GM19324 (cell line): ENCODE results near the gene CPED1.

Experiments used
- ATAC-seq: cut with Tn5 transposase; IDR thresholded peaks from one replicate; pipeline ENCODE4 v1.9.1; 2021; ENCODE audit warnings: mild to moderate bottlenecking, moderate library complexity; ENCODE audit not compliant: unreplicated experiment, low FRiP score

Gene CPED1

GRCh38 chr7:120988591-120989256 lies at the start of gene CPED1:
TSS of gene CPED1 (plus strand) at chr7:120988711. CDS start at chr7:120989622, 911 bp downstream.
- peak; percentile 66 for ATAC-seq

DNA sequence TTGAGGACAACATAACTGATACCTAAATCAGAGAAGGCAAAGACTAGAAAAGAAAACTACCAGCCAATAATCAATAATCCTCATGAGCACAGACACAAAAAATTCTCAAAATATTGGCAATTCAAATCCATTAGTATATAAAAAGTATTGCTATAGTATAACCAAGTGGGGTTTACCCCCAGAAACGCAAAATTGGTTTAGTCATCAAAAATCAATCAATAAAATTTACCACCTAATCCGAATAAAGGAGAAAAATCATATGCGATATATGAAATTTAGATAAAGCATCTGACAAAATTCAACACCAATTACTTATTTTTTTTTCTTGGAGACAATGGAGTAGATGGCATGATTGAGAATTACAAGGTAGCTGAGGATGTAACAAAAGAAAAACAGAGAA lies 49.2 kb upstream of the CPED1 start:
- ATAC-seq: no peak

DNA sequence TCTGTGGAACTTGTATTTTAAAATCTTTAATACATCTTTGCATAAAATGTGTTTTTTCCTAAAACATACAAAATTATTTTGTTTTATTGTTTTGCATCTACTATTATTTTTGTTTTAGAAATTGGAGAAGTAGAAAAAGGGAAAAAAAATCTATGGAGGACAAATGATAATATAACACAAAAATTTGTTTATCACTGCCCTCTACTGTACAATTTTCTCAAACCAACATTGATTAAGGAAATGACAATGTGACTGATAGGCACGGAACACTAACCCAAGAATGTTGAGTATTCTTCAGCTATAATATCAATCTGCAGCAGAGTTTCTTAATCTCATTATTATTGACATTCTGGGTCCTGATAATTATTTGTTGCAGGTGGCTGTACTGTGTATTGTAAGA lies 47.4 kb upstream of the CPED1 start:
- no peak for ATAC-seq

DNA sequence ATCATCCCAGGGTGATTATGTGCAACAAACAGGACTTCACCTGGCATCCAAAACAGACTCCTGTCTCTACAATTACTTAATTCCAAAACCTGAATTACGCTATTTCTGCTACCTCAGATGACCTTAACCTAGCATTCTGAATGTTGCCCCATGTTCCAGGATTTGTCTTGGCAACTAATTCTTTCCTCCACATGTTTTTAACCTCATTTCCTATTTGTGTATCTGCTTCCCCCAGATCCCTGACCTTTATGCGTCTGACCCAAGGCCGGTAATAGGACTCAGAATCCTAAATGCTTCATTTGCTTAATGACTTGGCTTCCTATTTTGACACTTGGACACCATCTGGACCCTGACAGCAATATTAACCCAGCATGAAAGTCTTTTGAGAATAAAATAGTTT lies 46.7 kb upstream of the CPED1 start:
- no peak for ATAC-seq

DNA sequence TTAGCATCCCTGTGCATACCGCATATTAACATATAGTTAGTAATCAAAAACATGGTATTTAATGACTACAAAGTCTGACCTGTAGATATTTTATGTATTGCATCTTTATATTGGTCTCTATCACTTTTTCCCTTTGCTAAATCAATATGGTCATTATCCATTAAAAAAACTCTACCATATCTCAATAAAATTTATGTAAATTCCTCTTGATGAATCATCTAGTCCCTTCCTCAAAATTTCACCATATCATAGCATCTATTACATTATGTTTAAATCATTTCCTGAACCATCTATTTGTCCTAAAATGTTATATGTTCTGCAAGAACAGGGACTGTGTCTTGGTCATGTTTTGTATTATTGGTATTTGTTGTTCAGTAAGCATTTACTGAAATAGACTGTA lies 45.6 kb upstream of the CPED1 start:
- no peak for ATAC-seq

- ATAC-seq: no peak
Measured at GRCh38 chr7:120944826-120945562, 43.5 kb upstream of the CPED1 start.

GRCh38 chr7:120947980-120948379 lies 40.5 kb upstream of the CPED1 start:
- no peak for ATAC-seq

- ATAC-seq: no peak
Measured at GRCh38 chr7:120949393-120949911, 39.1 kb upstream of the CPED1 start.

- ATAC-seq: no peak
Measured at GRCh38 chr7:120949998-120950538, 38.4 kb upstream of the CPED1 start.

- peak; percentile 99 for ATAC-seq
Measured at GRCh38 chr7:120950539-120951308, 37.8 kb upstream of the CPED1 start, which contains the start of gene ING3. TSS of gene ING3 (plus strand) at chr7:120950777. CDS start at chr7:120950897, 120 bp downstream.

GRCh38 chr7:120951309-120951699 lies 37.2 kb upstream of the CPED1 start:
- no peak for ATAC-seq

GRCh38 chr7:120951826-120952225 lies 36.7 kb upstream of the CPED1 start:
- no peak for ATAC-seq

GRCh38 chr7:120955577-120956149 lies 32.8 kb upstream of the CPED1 start:
- ATAC-seq: no peak

GRCh38 chr7:120959929-120960484 lies 28.5 kb upstream of the CPED1 start:
- no peak for ATAC-seq

DNA sequence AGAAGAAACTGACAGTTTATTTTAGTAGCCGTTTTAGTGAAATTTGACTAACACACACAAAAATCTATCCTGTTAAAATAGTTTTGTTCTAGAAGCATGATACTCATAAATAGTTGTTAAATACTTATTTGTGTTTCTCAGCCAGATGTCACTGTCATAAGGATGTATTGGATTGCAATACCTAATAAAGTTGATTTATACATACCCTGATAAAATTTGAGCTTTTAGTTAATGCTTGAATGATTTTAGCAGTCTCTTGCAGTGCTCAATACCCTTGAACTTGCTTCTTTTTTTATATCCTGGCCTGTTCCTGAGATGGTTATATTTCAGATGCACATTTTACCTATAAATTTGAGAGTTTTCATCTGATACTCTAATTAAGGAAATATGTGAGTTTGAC lies 27.8 kb upstream of the CPED1 start:
- no peak for ATAC-seq

DNA sequence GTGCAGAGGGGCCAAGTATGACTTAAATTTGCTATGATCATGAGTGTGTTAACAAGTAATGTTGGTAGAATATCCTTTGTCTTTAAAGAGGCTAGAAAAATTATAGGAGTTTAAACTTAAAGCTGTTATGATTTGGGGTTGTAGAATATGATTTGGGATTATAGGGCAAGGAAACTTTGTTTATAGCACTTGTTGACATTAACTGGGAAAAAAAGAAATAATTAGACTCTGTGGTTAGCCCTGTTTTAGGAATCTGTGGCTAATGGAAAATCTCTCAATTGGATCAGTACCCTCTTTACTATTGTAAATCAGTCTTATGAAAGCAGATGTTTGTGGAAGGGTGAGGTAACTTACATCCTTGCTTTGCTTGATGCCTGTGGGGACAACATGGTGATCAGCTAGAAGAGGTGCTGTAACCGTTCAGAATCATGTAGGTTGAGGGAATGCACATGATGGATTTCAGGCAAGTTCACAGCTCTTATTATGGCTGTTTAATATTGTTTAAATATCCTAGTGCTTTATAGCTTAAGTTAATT lies 26.8 kb upstream of the CPED1 start:
- ATAC-seq: no peak

GRCh38 chr7:120964088-120964487 lies 24.4 kb upstream of the CPED1 start:
- no peak for ATAC-seq

DNA sequence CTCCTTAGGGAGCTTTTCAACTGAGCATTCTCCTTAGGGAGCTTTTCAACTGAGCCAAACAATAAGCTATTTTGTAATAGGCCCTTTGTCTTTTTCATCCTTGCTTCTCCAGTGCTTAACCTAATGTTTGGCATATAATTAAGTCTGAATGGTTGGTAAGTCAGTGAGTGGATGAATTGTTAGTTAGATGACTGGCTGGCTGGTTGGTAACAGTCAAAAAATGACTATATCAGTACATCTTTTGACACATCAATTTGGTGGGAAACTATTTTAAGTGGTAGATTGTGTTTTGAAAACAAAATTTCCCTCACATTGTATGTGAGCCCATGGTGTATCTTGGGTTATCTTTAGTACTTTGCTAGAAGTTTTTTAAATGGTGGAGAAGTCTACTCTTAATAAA lies 21.6 kb upstream of the CPED1 start:
- ATAC-seq: no peak

GRCh38 chr7:120973849-120974248 lies 14.7 kb upstream of the CPED1 start:
- ATAC-seq: no peak
